ENCODE results near the gene C13orf46.

Gene C13orf46

GRCh38 chr13:113951246-113951999 lies 22.5 kb downstream of the C13orf46 start:
- H3K4me3 ChIP-seq (ENCODE audit: low read depth, low read length), result no peak overlapping the region
- TF ChIP-seq CTCF (IDR thresholded peaks at IDR 0.05; ENCODE audit: low read depth, low read length, missing control alignments), result peak; percentile 76
- no peak for DNase-seq (ENCODE audit: low read depth)

- no peak for TF ChIP-seq CTCF (IDR thresholded peaks at IDR 0.05; ENCODE audit: low read depth, low read length, missing control alignments)
- no peak overlapping the region for H3K4me3 ChIP-seq (ENCODE audit: low read depth, low read length)
- no peak for DNase-seq (ENCODE audit: low read depth)
Measured at GRCh38 chr13:113950451-113951245, 23.2 kb downstream of the C13orf46 start.

GRCh38 chr13:113949546-113949945 lies 24.3 kb downstream of the C13orf46 start:
- no peak overlapping the region for H3K4me3 ChIP-seq (ENCODE audit: low read depth, low read length)
- DNase-seq (ENCODE audit: low read depth), result no peak
- TF ChIP-seq CTCF (IDR thresholded peaks at IDR 0.05; ENCODE audit: low read depth, low read length, missing control alignments), result no peak

GRCh38 chr13:113948034-113948742 lies 25.7 kb downstream of the C13orf46 start:
- TF ChIP-seq CTCF (IDR thresholded peaks at IDR 0.05; ENCODE audit: low read depth, low read length, missing control alignments), result no peak
- DNase-seq (ENCODE audit: low read depth), result no peak
- no peak overlapping the region for H3K4me3 ChIP-seq (ENCODE audit: low read depth, low read length)

GRCh38 chr13:113947311-113948033 lies 26.4 kb downstream of the C13orf46 start:
- TF ChIP-seq CTCF (IDR thresholded peaks at IDR 0.05; ENCODE audit: low read depth, low read length, missing control alignments), result peak; percentile 25
- no peak overlapping the region for H3K4me3 ChIP-seq (ENCODE audit: low read depth, low read length)
- no peak for DNase-seq (ENCODE audit: low read depth)

GRCh38 chr13:113946409-113947181 lies 27.3 kb downstream of the C13orf46 start:
- TF ChIP-seq CTCF (IDR thresholded peaks at IDR 0.05; ENCODE audit: low read depth, low read length, missing control alignments), result no peak
- no peak overlapping the region for H3K4me3 ChIP-seq (ENCODE audit: low read depth, low read length)
- DNase-seq (ENCODE audit: low read depth), result no peak
